HG02852 (cell line): ENCODE measurements around the gene INPP4A.
"Not testable (repeated sequence)": the region's sequence is repeated elsewhere in the genome, so short reads cannot be mapped to it uniquely, and the experiment has no call there.

ENCODE experiments used
- ATAC-seq: cut with Tn5 transposase; IDR thresholded peaks from one replicate; pipeline ENCODE4 v1.9.1; 2021; ENCODE audit warnings: mild to moderate bottlenecking, moderate library complexity; ENCODE audit not compliant: unreplicated experiment

INPP4A gene

DNA sequence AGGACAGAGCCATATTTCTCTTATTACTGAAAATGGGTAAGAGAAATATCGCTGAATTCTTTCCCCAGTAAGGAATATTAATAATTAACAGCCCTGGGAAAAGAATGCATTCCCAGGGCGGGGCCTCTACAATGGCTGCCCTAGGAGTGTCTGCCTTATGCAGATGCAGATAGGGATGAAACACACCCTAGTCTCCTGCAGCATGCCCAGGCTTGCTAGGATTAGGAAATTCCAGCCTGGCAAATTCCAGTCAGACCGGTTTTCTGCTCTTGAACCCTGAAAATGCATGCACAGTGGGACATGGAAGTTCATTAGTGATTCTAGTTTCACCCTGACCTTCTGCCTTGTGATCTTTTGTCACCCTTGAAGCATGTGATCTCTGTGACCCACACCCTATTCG is 9.0 kb upstream of the INPP4A start:
- ATAC-seq = not testable (repeated sequence)

DNA sequence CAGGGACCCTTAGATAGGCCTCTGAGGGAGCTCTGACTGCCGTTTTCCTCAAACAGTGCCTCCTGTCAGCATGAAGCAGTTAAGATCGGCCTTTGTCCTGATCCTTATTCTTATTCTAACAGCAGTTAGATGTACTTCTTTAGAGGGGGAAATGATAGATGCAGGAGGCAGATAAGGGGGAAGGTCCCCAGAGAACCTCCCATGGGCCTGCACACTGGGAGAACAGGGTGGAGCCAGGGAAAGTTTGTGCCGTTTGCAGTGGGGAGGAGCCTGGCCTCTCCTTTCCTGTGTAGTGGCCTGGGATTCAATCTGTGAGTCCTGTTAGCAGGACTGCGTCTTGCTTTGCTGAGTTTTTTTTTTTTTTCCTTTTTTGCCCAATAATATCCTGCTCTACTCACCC is 7.9 kb upstream of the INPP4A start:
- ATAC-seq = no peak

DNA sequence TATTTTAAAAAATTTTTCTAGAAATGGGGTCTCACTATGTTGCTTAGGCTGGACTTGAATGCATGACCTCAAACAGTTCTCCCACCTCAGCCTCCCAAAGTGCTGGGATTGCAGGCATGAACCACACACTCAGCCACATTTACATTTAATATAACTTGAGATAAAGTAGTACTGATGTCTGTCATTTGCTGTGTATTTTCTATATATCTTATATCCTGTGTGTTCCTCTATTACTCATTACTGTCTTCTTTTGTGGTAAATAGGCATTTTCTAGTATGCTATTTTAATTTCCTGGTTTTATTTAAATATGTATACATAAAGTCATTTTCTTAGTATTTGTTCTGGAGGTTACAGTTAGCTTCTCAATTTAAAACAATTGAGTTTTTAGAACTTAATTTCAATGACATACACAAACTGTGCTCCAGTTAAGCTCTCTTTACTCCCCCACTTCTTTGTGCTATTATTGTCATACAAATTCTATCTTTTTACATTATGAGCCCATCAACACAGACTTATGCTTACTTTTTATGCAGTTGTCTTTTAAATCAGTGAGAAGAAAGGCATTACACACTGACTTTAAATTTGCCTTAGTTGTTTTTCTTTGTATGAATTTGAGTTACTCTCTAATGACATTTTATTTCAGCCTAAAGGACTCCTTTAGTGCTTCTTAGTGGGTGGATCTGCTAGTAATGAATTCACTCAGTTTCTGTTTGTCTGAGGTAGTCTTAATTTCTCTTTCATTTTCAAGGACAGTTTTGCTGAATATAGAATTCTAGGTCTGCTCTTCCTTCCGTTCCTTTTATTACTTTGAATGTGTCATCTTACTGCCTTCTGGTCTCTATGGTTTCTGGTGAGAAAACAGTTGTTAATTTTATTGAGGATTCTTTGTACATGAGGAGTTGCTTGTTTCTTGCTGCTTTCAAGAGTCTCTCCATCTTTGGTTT is 6.2 kb upstream of the INPP4A start:
- ATAC-seq = peak; percentile 76

DNA sequence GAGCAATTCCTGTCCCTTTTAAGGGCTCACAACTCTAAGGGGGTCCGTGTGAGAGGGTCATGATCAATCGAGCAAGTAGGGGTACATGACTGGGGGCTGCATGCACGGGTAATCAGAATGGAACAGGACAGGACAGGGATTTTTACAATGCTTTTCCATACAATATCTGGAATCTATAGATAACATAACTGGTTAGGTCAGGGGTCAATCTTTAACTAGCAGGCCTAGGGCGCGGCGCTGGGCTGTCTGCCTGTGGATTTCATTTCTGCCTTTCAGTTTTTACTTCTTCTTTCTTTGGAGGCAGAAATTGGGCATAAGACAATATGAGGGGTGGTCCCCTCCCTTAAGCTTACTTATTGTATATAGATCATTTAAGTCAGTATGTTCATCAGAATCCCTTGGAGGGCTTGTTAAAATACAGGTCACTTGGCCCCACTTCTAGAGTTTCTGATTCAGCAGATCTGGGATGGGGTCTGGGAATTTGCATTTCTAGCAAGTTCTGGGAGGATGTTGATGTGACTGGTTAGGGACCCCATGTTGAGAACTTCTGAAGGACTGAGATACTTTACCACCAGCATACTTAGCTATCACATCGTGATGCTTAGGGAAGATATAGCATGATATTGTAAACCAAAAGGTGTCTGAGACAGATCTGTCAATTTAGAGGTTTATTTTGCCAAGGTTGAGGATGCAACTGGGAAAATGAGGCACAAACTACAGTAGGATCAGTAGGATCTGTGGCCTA is 2.8 kb upstream of the INPP4A start:
- no peak for ATAC-seq

DNA sequence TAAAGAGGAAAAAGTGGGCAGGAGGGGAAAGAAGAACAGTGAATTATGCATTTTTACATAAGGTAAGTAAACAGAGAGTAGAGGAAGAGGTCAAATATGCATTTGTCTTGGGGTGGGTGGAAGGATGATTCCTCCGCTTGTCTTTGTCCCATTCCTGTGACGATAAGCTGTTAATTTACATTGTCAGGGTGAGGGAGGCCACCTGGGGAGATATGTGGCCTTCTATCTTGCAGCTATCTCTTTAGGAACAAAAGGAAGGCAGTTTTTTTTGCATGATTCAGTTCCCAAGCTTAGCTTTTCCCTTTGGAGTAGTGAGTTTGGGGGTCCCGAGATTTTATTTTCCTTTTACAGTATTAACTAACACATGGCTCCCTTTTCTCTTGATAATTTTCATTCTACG is 2.2 kb upstream of the INPP4A start:
- ATAC-seq = no peak

DNA sequence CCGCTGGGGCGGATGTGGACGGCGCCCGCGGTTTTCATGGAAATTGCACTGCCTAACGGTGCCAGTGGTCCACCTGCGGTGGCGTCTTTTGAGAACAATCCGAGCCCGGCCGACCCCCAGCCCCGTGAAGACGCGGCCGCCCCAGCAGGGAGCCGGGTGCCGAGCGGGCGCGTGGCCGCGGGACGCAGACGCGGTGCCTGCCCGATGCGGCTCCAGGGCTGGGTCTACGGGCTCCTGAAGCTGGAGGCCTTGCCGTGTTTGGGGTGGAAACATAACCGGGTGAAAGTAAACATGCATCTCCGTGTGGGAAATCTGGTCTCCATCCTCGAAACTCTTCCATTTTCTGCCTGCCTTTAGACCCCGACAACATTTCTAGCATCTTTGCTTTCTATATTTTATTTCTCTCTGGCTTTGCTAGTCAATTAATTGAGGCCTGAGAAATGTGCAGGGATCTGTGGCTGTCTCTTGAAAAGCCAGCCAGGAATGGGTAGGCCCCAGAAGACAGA is 572 bp downstream of the INPP4A start:
- peak; percentile 28 for ATAC-seq

DNA sequence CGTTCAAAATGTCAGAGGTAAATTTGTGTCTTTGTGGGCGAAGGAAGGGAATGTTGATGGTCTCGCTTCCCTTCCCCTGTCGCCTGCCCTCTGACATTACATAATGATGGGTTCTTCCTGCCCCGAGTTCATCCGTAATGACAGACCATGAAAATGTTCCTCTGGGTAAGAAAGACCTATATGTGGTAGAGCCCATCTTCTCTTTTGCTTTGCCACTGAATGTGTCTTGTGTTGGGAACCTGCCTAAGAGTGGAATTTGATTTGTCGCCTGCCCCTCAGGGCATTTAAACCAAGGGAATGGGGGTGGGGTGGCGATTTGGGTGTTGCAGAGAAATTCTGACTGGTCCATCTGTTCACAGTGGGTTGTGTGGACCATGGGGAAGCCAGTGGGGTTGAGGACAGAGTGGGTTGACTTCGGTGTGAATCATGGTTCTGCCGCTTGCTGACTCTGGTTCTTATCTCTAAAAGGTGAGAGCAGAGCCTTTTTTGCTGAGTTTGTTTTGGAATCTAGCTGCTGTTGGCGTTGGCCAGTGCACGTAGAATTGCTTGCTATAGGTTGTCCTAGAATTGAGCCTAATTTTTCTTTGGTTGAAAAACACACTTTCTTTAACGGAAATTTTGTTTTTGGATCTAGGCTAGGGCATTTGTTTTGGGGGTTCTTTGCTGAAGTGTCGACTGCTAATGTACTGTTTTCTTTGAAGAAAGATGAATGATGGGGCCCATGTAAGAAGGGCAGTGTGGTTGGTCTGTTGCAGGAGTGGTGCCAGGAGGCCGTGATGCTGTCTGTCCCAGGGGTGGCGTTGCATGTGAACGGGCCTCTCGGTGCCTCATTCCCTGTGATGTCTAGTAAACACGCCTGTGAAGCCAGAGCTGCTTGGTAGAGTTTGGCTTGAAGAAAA is 1.3 kb downstream of the INPP4A start:
- ATAC-seq = no peak

DNA sequence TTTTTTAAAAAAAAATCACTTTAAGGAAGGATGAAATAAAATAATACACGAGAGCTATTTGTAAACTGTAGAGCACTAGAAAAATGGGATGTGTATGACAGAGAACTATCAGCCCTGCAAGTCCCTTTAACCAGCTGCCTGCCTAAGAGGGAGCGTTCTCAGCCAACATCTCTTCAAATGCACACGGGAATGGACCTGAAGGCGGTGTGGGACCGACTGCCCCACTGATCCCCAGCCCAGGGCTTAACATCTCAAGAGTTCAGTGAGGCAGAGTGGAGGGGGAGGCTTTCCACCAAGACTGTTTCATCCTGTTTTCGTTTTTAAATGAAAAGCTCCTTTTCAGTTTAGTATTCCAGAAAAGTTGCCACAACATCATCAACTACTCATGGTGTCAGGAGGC is 2.2 kb downstream of the INPP4A start:
- ATAC-seq = no peak

DNA sequence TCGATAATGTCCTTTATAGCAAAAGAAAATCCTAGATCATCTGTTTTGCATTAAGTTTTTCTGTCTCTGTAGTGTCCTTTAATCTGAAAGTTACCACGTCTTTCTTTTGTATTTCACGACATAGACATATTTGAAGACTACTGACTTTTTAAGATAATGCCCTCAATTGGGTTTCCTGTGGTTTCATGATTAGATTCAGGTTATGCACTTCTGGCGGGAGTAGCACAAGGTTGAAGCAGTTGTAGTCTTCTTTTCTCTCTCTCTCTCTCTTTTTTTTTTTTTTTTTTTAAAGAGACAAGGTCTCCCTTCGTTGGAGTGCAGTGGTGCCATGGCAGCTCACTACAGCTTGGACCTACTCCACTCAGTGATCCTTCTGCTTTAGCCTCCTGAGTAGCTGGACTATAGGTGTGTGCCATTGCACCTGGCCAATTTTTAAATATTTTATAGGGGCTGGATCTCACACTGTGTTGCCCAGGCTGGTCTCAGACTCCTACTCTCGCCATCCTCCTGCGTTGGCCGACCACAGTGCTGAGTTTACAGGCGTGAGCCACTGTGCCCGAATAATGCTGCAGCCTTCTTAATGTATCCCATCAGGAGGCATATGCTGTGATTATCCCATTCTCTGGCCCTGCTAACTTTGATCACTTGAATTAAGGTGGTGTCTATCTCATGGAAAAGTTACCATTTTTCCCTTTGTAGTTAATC is 3.9 kb downstream of the INPP4A start:
- ATAC-seq = no peak

DNA sequence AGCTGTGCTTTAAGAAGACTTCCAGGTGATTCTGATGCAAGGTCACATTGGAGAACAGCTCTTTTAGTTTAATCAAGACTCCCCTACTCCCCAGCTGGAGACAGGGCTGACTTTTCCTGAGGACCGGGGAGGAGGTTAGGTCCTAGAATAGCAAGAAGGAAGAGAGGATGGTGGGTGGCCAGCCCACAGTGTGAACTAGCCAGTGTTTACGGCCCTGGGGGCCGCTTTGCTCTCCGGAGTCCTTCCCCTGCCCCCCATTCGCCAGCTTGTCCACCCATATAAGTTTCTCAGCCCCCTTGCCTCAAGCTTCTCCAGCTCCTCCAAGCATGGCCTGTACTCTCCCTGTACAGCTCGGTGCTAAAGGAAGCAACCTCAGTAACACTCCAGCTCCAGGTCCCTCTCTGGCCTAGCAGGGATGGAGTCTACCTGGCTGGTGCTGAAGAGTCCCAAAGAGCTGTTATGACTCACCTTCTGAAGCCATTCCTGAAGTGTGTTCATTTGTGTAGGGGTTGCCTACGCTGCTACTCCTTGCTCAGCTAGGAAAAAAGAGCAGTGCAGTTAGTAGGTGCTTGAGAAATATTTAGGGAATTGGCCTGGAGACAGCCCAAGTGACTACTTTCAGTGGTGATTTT is 7.9 kb downstream of the INPP4A start:
- ATAC-seq = no peak

DNA sequence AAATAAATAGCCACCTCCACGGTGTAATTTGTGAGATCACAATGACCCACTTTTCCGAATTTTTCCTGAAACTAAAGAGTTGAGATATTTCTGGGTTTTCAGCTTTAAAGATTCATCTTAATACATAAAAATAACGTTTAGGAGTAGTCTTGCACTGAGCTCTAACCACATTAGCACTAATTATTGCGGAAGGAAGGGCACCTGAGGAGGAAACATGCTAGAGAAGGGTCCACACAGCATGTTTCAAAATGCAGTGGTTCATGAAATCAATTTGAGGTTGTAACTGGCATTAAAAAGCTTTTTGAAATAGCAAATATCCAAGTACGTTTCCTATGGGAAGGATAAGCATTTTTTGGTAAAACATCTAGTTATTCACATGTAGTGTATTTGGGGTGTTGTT is 8.4 kb downstream of the INPP4A start:
- no peak for ATAC-seq

DNA sequence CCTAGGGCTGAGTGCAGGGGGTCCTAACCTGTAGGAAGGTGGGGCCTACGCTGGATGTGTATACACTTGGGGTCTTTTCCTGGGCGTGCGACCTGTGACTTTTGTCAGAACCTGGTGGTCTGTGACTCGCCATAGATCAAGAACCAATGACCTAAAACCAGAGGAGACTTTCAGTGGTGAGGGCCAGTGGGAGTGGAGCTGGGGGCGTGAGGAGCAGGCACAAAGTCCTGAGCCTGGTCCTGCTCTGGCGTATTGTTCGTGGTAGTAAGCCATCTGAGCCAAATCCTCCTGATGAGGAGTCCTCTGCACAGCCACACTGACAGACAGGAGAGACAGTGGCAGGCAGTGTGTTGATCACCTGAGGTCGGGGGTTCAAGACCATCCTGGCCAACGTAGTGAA is 8.9 kb downstream of the INPP4A start:
- ATAC-seq = no peak

DNA sequence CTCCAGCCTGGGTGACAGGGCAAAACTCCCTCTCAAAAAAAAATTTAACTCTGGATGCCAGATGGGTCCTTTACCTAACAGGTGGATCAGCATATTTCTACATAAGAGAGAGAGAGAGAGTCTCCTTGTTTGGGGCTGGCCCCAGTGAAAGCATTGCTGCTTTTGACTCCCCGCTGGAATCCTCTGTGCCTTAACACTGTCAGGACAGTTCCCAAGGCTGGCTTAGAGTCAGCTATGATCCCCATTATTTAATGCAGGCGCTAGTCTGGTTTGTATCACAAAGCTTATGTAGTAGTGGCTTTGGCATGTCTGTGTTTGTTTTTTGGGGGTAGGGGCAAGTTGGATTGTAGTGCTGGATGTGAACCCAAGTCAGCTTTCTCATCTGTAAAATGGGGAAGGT is 9.4 kb downstream of the INPP4A start:
- peak; percentile 4 for ATAC-seq

DNA sequence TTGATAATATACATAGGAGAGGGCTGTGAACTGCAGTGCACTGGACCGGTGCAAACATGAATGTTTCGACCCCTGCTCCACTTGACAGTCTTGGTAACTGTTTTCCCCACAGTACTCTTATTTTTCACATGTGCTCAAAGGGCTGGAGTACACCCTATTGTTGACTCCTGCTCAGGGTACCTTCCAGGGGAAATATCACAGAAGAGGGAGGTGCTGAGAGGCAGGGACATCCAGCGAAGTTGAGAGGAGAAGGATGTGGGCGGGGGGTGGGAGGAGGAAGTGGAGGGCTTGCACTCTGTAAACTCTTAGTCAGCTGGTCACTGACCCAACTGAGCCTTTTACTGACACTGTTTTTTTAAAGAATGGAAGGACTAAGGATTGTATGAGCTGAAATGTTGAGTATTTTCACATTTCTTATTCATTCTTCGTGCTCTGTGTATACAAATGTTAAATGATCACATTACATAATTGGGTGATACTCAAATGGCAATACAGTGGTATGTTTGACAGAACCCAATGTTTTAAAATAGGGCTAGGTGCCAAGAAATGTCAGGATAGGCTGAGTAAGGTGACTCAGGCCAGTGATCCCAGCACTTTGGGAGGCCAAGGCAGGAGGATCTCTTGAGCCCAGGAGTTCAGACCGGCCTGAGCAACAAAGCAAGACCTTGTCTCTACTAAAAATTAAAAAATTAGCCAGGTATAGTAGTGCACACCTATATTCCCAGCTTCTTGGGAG is 10.0 kb downstream of the INPP4A start:
- ATAC-seq = peak; percentile 46

DNA sequence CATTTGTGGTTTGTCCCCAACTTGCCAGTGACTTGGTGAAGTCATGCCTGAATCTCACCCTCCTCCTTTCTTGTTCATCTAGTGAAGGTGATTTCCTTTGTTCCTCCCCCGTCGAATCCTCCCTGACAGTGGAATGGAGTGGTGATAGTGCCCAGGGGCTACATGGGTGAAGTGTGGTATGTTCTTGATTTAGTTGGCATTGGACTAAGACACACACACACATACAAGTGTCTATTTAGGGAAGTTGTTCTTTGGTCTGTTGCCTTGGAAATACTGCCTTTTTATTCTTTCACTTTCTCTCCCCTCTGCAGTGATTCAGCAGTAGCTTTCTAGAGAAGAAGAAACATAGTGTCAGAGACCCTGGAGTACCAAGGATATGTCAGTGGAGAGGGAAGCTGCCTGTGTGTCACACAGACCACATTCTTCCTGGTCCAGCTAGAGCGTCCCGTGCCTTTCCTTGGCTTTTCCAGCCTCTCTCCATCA is 10.9 kb downstream of the INPP4A start:
- ATAC-seq = peak; percentile 43

DNA sequence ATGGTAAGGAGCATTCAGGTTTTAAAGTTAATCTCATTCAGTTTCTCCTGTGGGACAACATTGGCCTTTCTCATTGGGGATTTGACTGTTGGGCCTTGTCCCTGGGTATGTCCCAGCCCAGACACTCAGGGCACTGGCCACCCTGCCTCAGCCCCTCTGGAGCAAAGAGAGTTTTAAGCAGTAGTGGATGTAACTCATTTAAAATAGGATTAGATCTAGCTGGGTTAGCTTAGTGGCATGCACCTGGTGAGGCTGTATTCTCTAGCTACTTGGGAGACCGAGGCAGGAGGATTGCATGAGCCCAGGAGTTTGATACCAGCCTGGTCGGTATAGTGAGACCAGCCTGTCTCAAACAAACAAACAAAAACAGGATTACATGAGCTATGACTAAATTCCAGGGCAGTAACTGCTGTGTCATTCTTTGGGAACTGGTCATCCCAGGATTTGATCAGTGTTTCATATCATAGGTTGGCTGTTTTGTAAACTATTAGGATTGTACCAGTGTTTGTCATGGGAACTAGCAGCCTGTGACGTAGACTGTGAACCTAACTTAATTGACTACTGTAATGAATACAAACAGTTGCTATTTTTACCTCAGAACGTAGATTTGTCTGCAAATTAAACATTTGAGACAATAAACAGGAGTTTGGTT is 12.5 kb downstream of the INPP4A start:
- no peak for ATAC-seq

DNA sequence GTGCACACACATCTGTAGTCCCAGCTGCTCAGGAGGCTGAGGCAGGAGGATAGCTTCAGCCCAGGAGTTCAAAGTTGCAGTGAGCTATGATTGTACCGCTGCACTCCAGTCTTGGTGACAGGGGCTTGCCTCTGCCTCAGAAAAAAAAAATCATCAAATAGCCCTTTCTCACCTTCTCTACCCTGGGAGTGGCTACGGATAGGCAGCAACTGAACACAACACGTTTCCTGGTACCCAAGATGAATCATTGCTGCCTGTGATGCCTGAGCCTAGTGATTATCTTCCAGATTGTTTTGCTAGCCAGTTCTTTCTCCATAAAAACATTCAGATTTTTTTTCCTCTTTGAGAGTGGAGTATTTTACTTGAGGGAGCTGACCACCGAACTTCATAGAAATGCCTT is 13.5 kb downstream of the INPP4A start:
- no peak for ATAC-seq

DNA sequence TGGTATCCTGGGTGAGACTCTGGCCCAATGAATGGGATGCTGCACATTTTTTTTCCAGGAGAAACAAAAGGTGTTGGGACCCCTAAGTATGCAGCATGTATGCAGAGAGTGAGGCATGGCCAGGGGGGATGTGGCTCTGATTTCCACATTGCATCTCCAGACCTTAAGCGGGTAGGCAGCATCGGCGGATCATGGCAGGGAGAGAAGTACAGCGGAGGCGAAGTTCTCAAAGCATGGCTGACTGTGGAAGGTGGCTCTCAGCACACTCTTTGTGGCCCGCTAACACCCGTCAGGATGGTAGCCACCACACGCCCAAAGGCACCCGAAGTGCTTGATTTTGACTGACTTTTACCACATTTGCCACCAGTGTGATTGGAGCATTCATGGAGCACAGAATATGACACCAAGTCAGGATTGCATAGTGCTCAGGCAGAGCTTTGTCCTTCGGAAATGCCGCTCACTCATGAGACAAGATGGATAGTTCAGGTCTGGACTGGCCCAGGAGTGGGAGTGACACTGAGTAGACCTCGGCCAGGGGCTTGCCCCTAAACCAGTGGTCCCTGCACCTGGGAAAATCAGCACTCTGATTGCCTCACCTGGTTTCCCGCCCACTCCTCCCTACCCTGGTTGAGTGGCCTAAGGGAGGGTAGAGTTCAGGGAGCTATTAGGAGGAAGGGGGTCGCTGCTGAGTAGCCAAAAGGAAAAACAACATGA is 14.2 kb downstream of the INPP4A start:
- no peak for ATAC-seq
